GM23338 (cell line): ENCODE measurements around the gene QKI. TPM values are rescaled to one million over a fixed set of nuclear protein-coding genes. Genes with fewer than 3 reads are reported as not detected.

Source experiments
- ATAC-seq: fragments of 200-7000 bp; cut with Tn5 transposase; 3 replicates; pipeline ENCODE4 v1.9.1; 2020
- DNase-seq: peaks from one replicate; pipeline ENCODE4 v3.0.0-alpha.2; 2015; ENCODE audit warnings: low spot score
- H2AFZ ChIP-seq: fragments of 200-600 bp; sonication (generic); 2 replicates; pipeline ENCODE4 v1.8.0; 2016; ENCODE audit warnings: antibody characterized with exemption, mild to moderate bottlenecking, moderate library complexity
- H3F3A ChIP-seq: fragments of 200-600 bp; sonication (generic); replicated peaks from 2 replicates; pipeline ENCODE4 v1.8.0; 2017; ENCODE audit warnings: antibody characterized with exemption, mixed run types, low read depth
- H3K27ac ChIP-seq: fragments of 200-600 bp; sonication (generic); 2 replicates; pipeline ENCODE4 v1.6.1; 2016; ENCODE audit warnings: low read depth
- H3K27me3 ChIP-seq: fragments of 200-600 bp; sonication (generic); 2 replicates; pipeline ENCODE4 v1.8.0; 2016; ENCODE audit warnings: mild to moderate bottlenecking, mixed run types, moderate library complexity; ENCODE audit not compliant: insufficient read depth
- H3K36me3 ChIP-seq: fragments of 200-600 bp; sonication (generic); 2 replicates; pipeline ENCODE4 v1.8.0; 2016; ENCODE audit warnings: mild to moderate bottlenecking; ENCODE audit not compliant: insufficient read depth
- H3K4me1 ChIP-seq: fragments of 200-600 bp; sonication (generic); 2 replicates; pipeline ENCODE4 v1.8.0; 2016; ENCODE audit warnings: mild to moderate bottlenecking, moderate library complexity; ENCODE audit not compliant: insufficient read depth
- H3K4me2 ChIP-seq: fragments of 200-600 bp; sonication (generic); 2 replicates; pipeline ENCODE4 v1.7.1; 2017; ENCODE audit warnings: mixed run types
- H3K4me3 ChIP-seq: fragments of 200-600 bp; sonication (generic); 2 replicates; pipeline ENCODE4 v1.6.1; 2016; ENCODE audit warnings: mixed run types
- H3K79me2 ChIP-seq: fragments of 200-600 bp; sonication (generic); replicated peaks from 2 replicates; pipeline ENCODE4 v1.8.0; 2017; ENCODE audit warnings: mild to moderate bottlenecking; ENCODE audit not compliant: insufficient read depth
- H3K9me2 ChIP-seq: fragments of 200-600 bp; sonication (generic); 2 replicates; pipeline ENCODE4 v1.8.0; 2017; ENCODE audit not compliant: insufficient read depth
- H4K20me1 ChIP-seq: fragments of 200-600 bp; sonication (generic); replicated peaks from 2 replicates; pipeline ENCODE4 v1.8.0; 2017; ENCODE audit warnings: mild to moderate bottlenecking; ENCODE audit not compliant: insufficient read depth
- H3K27ac Mint-ChIP-seq: 2 replicates; pipeline ENCODE4 v1.8.0; 2020; ENCODE audit warnings: inconsistent platforms, mild to moderate bottlenecking, moderate library complexity, mixed read lengths
- H3K27me3 Mint-ChIP-seq: 3 replicates; pipeline ENCODE4 v1.8.0; 2022; ENCODE audit warnings: low read depth, mild to moderate bottlenecking, moderate library complexity, mixed read lengths, inconsistent platforms; ENCODE audit not compliant: insufficient read depth, poor library complexity
- H3K36me3 Mint-ChIP-seq: 3 replicates; pipeline ENCODE4 v1.8.0; 2021; ENCODE audit warnings: low read depth, mild to moderate bottlenecking, inconsistent platforms, moderate library complexity, mixed read lengths
- H3K4me1 Mint-ChIP-seq: 3 replicates; pipeline ENCODE4 v1.8.0; 2020; ENCODE audit warnings: mild to moderate bottlenecking, inconsistent platforms, mixed read lengths
- H3K4me3 Mint-ChIP-seq: 3 replicates; pipeline ENCODE4 v1.8.0; 2021; ENCODE audit warnings: moderate library complexity, mild to moderate bottlenecking, inconsistent platforms, mixed read lengths
- H3K9me3 Mint-ChIP-seq: 3 replicates; pipeline ENCODE4 v1.8.0; 2020; ENCODE audit warnings: moderate library complexity, mild to moderate bottlenecking, inconsistent platforms, mixed read lengths
- CREB1 ChIP-seq: fragments of 250-450 bp; sonication (Bioruptor Pico); IDR thresholded peaks from 2 replicates; pipeline ENCODE4 v1.5.0; 2020; ENCODE audit warnings: low read depth, mild to moderate bottlenecking, moderate library complexity
- CTCF ChIP-seq, 2 experiments: fragments of 200-600 bp in 1 of 2; sonication (generic) in 1 of 2; conservative IDR thresholded peaks; 2 replicates each; pipeline versions ENCODE4 v1.5.1 to v1.6.1; 2016 to 2017; ENCODE audit warnings: antibody characterized with exemption in 2 of 2, low read depth in 2 of 2, mild to moderate bottlenecking in 2 of 2, moderate library complexity in 1 of 2
- ETS1 ChIP-seq: IDR thresholded peaks from 2 replicates; pipeline ENCODE4 v1.6.1; 2016; ENCODE audit warnings: antibody characterized with exemption
- EZH2phosphoT487 ChIP-seq: fragments of 200-600 bp; sonication (generic); IDR thresholded peaks from one replicate; pipeline ENCODE4 v1.8.1; 2018; ENCODE audit warnings: antibody characterized with exemption; ENCODE audit not compliant: unreplicated experiment
- JUNB ChIP-seq: IDR thresholded peaks from one replicate; pipeline ENCODE4 v1.6.1; 2016; ENCODE audit warnings: antibody characterized with exemption; ENCODE audit not compliant: unreplicated experiment
- NANOG ChIP-seq: IDR thresholded peaks from 2 replicates; pipeline ENCODE4 v1.6.1; 2016; ENCODE audit warnings: antibody characterized with exemption, borderline replicate concordance
- ZNF114 ChIP-seq: fragments of 250-450 bp; sonication (Bioruptor Pico); IDR thresholded peaks from 2 replicates; pipeline ENCODE4 v1.5.0; 2020; ENCODE audit warnings: mild to moderate bottlenecking, moderate library complexity
- ZNF331 ChIP-seq: fragments of 250-450 bp; sonication (Bioruptor Pico); IDR thresholded peaks from 2 replicates; pipeline ENCODE4 v1.5.0; 2020; ENCODE audit warnings: low read depth, mild to moderate bottlenecking, moderate library complexity
- polyA plus RNA-seq: library from polyadenylated mRNA; unstranded; fragments of >200 nt; fragmentation: Nextera tagmentation; extraction: Ambion mirVana; gene quantifications from 2 replicates; pipeline ENCODE4 v1.2.1, GENCODE V29; 2016
- total RNA-seq: library from RNA; depleted of rRNA; stranded (reverse); fragments of >200 nt; shearing (Covaris generic); gene quantifications from 2 replicates; pipeline ENCODE4 v1.2.3, GENCODE V29; 2014

Gene QKI
- total and polyA plus RNA-seq, 2 experiments from 2014 or later: 60.8 to 159 TPM

- TF ChIP-seq CTCF (conservative IDR thresholded peaks at IDR 0.05; ENCODE audit: low read depth in 2 of 2) (no peak), ZNF114 (CRISPR knock-in tag) (no peak), CREB1 (CRISPR knock-in tag) (no peak), ZNF331 (CRISPR knock-in tag) (no peak), ETS1 (no peak), NANOG (no peak)
Measured at GRCh38 chr6:163522033-163522432, 107.5 kb downstream of the QKI start (continued).

GRCh38 chr6:163525926-163526325 is 111.4 kb downstream of the QKI start:
- TF ChIP-seq JUNB: no peak
- H3K27me3 Mint-ChIP-seq: no peaks in the 10 kb centered on the region
- H2AFZ ChIP-seq: no peak overlapping the region
- peaks cover 58% of the 10 kb centered on the region for H3K4me1 Mint-ChIP-seq
- H3K27me3 ChIP-seq: no peaks in the 10 kb centered on the region
- H3K4me3 ChIP-seq: no peak overlapping the region
- no peaks in the 10 kb centered on the region for H3F3A ChIP-seq
- peaks cover 100% of the 10 kb centered on the region for H3K79me2 ChIP-seq
- H3K4me1 ChIP-seq: peaks cover 17% of the 10 kb centered on the region
- no peak overlapping the region for H3K27ac Mint-ChIP-seq
- ATAC-seq (no peak), DNase-seq (no peak)
- H3K4me3 Mint-ChIP-seq: no peak overlapping the region
- H3K9me3 Mint-ChIP-seq: no peaks in the 10 kb centered on the region
- H3K36me3 ChIP-seq: no peaks in the 10 kb centered on the region
- no peaks in the 10 kb centered on the region for H3K9me2 ChIP-seq
- H3K36me3 Mint-ChIP-seq: no peaks in the 10 kb centered on the region
- peaks cover 25% of the 10 kb centered on the region for H4K20me1 ChIP-seq
- H3K4me2 ChIP-seq: no peak overlapping the region
- H3K27ac ChIP-seq: no peak overlapping the region

DNA sequence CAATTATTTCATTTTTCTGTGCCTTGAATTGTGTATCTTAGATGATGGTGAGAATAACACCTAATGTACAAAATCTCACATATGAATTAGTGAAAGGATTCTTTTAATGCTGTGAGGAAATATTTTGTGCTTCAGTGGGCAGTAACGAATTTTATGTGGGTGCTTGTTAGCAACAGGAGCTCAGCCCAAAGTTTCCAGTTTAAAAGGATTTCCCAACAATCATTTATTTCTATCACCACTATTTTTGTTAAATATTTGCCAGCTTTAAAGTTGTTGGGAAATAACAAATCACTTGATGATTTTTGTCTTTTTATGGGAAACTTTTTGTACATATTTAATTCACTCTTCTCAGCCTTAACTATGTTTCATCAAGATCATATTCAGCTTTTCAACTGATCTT is 111.8 kb downstream of the QKI start:
- Histone ChIP-seq H3F3A (no peaks in the 10 kb centered on the region), H3K4me2 (no peak overlapping the region), H3K4me1 (peaks cover 21% of the 10 kb centered on the region), H4K20me1 (peaks cover 26% of the 10 kb centered on the region), H3K4me3 (no peak overlapping the region), H3K36me3 (no peaks in the 10 kb centered on the region), H3K27ac (no peak overlapping the region), H3K79me2 (peaks cover 100% of the 10 kb centered on the region), H2AFZ (no peak overlapping the region), H3K9me2 (no peaks in the 10 kb centered on the region), H3K27me3 (no peaks in the 10 kb centered on the region)
- TF ChIP-seq EZH2phosphoT487: no peak
- Mint-ChIP-seq H3K36me3 (no peaks in the 10 kb centered on the region), H3K4me1 (peaks cover 58% of the 10 kb centered on the region), H3K27me3 (no peaks in the 10 kb centered on the region), H3K9me3 (no peaks in the 10 kb centered on the region), H3K27ac (no peak overlapping the region), H3K4me3 (no peak overlapping the region)
- DNase-seq (no peak), ATAC-seq (no peak)
